Smooth muscle cell (in vitro differentiated cells): ENCODE measurements around the gene ZNF275. TPM values are rescaled to one million over a fixed set of nuclear protein-coding genes. Genes with fewer than 3 reads are reported as not detected.
"Not testable (repeated sequence)": the region's sequence is repeated elsewhere in the genome, so short reads cannot be mapped to it uniquely, and the experiment has no call there.

Source experiments
- DNase-seq: peaks from one replicate; lab custom pipeline; 2025; ENCODE audit not compliant: unreplicated experiment; lab: John Stamatoyannopoulos, UW
- H2AFZ ChIP-seq: fragments of 200-600 bp; sonication (generic); 2 replicates; pipeline ENCODE4 v1.6.0; 2016; ENCODE audit warnings: antibody characterized with exemption, low read depth, mild to moderate bottlenecking
- H3F3A ChIP-seq: fragments of 200-600 bp; sonication (generic); 2 replicates; pipeline ENCODE4 v1.6.0; 2017; ENCODE audit warnings: antibody characterized with exemption, low read depth
- H3K27ac ChIP-seq: fragments of 200-600 bp; sonication (generic); 2 replicates; pipeline ENCODE4 v1.5.1; 2016; ENCODE audit warnings: low read depth, mild to moderate bottlenecking
- H3K27me3 ChIP-seq: fragments of 200-600 bp; sonication (generic); 2 replicates; pipeline ENCODE4 v1.6.1; 2016; ENCODE audit warnings: low read depth, mild to moderate bottlenecking
- H3K36me3 ChIP-seq: fragments of 200-600 bp; sonication (generic); 2 replicates; pipeline ENCODE4 v1.5.1; 2016; ENCODE audit warnings: low read depth
- H3K4me1 ChIP-seq: fragments of 200-600 bp; sonication (generic); 2 replicates; pipeline ENCODE4 v1.5.1; 2016; ENCODE audit warnings: low read depth
- H3K4me2 ChIP-seq: fragments of 200-600 bp; sonication (generic); 2 replicates; pipeline ENCODE4 v1.6.0; 2016; ENCODE audit warnings: mild to moderate bottlenecking
- H3K4me3 ChIP-seq: fragments of 200-600 bp; sonication (generic); 2 replicates; pipeline ENCODE4 v1.5.1; 2016; ENCODE audit warnings: mild to moderate bottlenecking
- H3K79me2 ChIP-seq: fragments of 200-600 bp; sonication (generic); 2 replicates; pipeline ENCODE4 v1.6.0; 2016; ENCODE audit warnings: low read depth, mild to moderate bottlenecking
- H3K9ac ChIP-seq: fragments of 200-600 bp; sonication (generic); 2 replicates; pipeline ENCODE4 v1.6.0; 2016; ENCODE audit warnings: low read depth
- H3K9me3 ChIP-seq: fragments of 200-600 bp; sonication (generic); replicated peaks from 2 replicates; pipeline ENCODE4 v1.5.1; 2016; ENCODE audit warnings: low read depth
- H4K20me1 ChIP-seq: fragments of 200-600 bp; sonication (generic); 2 replicates; pipeline ENCODE4 v1.6.0; 2016; ENCODE audit warnings: low read depth
- WGBS: methylation state at CpG from one replicate; pipeline ENCODE4 v1.1.7; 2016; ENCODE audit warnings: low lambda C conversion rate; 5-methylcytosine and 5-hydroxymethylcytosine counted together
- polyA plus RNA-seq: library from polyadenylated mRNA; unstranded; fragments of >200 nt; fragmentation: Nextera tagmentation; extraction: Ambion mirVana; gene quantifications from 2 replicates; pipeline ENCODE4 v1.2.1, GENCODE V29; 2016
- total RNA-seq: library from RNA; depleted of rRNA; stranded (reverse); fragments of >200 nt; gene quantifications from 2 replicates; pipeline ENCODE4 v1.2.3, GENCODE V29; 2014
- TF ChIP-seq, protein P1 (sequence below): fragments of 200-600 bp; sonication (generic); IDR thresholded peaks from 2 replicates; pipeline ENCODE4 v1.5.1; 2017; ENCODE audit warnings: borderline replicate concordance, mild to moderate bottlenecking, antibody characterized with exemption; ENCODE audit not compliant: insufficient read depth, poor library complexity, severe bottlenecking

ZNF275 gene
- total and polyA plus RNA-seq, 2 experiments from 2014 or later, result 9.7 to 17.8 TPM

- H3K27me3 ChIP-seq, result no peaks in the 10 kb centered on the region
- H3K9ac ChIP-seq, result no peak overlapping the region
- 90% methylated on average over 10 of the region's 10 CpGs for whole genome bisulfite sequencing
- H3K4me1 ChIP-seq, result no peaks in the 10 kb centered on the region
- H2AFZ ChIP-seq, result no peak overlapping the region
- no peak overlapping the region for H3K4me3 ChIP-seq
- no peak for DNase-seq
- no peaks in the 10 kb centered on the region for H3K36me3 ChIP-seq
- TF ChIP-seq, protein P1, sequence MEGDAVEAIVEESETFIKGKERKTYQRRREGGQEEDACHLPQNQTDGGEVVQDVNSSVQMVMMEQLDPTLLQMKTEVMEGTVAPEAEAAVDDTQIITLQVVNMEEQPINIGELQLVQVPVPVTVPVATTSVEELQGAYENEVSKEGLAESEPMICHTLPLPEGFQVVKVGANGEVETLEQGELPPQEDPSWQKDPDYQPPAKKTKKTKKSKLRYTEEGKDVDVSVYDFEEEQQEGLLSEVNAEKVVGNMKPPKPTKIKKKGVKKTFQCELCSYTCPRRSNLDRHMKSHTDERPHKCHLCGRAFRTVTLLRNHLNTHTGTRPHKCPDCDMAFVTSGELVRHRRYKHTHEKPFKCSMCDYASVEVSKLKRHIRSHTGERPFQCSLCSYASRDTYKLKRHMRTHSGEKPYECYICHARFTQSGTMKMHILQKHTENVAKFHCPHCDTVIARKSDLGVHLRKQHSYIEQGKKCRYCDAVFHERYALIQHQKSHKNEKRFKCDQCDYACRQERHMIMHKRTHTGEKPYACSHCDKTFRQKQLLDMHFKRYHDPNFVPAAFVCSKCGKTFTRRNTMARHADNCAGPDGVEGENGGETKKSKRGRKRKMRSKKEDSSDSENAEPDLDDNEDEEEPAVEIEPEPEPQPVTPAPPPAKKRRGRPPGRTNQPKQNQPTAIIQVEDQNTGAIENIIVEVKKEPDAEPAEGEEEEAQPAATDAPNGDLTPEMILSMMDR, result no peak
- no peaks in the 10 kb centered on the region for H3F3A ChIP-seq
- H3K4me2 ChIP-seq, result no peak overlapping the region
- no peaks in the 10 kb centered on the region for H3K79me2 ChIP-seq
- no peak overlapping the region for H3K27ac ChIP-seq
- H4K20me1 ChIP-seq, result no peaks in the 10 kb centered on the region
- no peaks in the 10 kb centered on the region for H3K9me3 ChIP-seq
These were observed 54.2 kb downstream of the ZNF275 start for GRCh38 chrX:153387987-153388721.

- Histone ChIP-seq H3K4me3 (no peak overlapping the region), H3K79me2 (no peaks in the 10 kb centered on the region), H3K27me3 (no peaks in the 10 kb centered on the region), H3K9ac (no peak overlapping the region), H3K36me3 (no peaks in the 10 kb centered on the region), H3K27ac (no peak overlapping the region), H3K4me2 (no peak overlapping the region), H3K9me3 (no peaks in the 10 kb centered on the region), H3K4me1 (no peaks in the 10 kb centered on the region), H2AFZ (no peak overlapping the region), H4K20me1 (no peaks in the 10 kb centered on the region), H3F3A (no peaks in the 10 kb centered on the region)
- no peak for DNase-seq
- TF ChIP-seq, protein P1, result no peak
- 97% methylated on average over 10 of the region's 14 CpGs for WGBS
These were observed 54.9 kb downstream of the ZNF275 start for GRCh38 chrX:153388722-153389459.

DNA sequence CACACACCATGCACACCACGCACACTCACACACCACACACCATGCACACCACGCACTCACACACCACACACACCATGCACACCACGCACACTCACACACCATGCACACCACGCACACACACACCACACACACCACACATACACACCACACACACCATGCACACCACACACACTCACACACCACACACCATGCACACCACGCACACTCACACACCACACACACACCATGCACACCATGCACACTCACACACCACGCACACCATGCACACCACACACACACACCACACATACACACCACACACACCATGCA lies 55.5 kb downstream of the ZNF275 start:
- H3K9ac ChIP-seq, H3K4me2 ChIP-seq, DNase-seq, H2AFZ ChIP-seq, H3F3A ChIP-seq, H3K9me3 ChIP-seq, H3K4me3 ChIP-seq, H3K79me2 ChIP-seq, H3K27me3 ChIP-seq, H3K27ac ChIP-seq, H4K20me1 ChIP-seq, H3K4me1 ChIP-seq, H3K36me3 ChIP-seq: not testable (repeated sequence)
- no CpG with 5 or more reads among the region's 6 CpGs for WGBS

DNA sequence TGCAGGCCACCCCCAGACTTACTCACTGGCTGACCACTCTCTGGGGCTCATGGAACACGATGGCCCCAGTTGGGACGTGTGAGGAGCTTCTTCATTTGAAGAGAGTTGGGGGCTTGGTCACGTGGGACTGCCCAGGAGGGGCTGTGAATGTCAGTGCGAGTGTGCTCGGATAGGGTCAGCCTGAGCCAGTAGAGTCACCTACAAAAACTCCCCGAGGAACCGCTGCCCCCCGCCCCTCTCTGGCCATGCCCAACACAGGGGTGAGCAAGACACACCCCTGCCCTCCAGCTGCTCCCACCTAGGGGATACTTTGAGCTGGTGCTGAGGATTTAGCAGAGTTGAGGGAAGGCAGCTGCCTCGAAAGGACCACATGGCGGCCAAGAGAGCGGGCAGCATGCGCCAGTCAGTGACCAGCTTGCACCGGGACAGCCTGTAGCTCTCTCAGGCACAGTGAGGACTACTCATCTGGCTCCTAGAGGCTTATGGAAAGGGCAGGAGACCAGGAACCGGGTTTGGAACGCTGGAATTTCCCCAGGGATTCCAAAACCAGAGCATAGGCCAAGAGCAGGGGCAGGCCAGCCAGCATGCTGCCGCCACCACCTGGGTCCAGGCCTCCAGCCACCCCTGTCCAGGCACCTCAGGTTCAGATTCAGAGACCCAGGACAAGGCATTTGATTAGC lies 58.8 kb downstream of the ZNF275 start:
- Histone ChIP-seq H3F3A (no peaks in the 10 kb centered on the region), H3K9me3 (no peaks in the 10 kb centered on the region), H3K27me3 (no peaks in the 10 kb centered on the region), H3K4me2 (no peak overlapping the region), H3K79me2 (no peaks in the 10 kb centered on the region), H3K4me3 (no peak overlapping the region), H3K27ac (no peak overlapping the region), H3K36me3 (no peaks in the 10 kb centered on the region), H2AFZ (no peak overlapping the region), H3K9ac (no peak overlapping the region), H3K4me1 (no peaks in the 10 kb centered on the region), H4K20me1 (no peaks in the 10 kb centered on the region)
- TF ChIP-seq, protein P1, result no peak
- WGBS, result 91% methylated on average over 16 of the region's 16 CpGs
- DNase-seq, result no peak
